ENCODE measurements around the gene RAB3GAP2. TPM values are rescaled to one million over a fixed set of nuclear protein-coding genes. Genes with fewer than 3 reads are reported as not detected.

Gene RAB3GAP2
- total and polyA plus RNA-seq, 10 of the 15 experiments (the other 5 are each of a cell fraction or from before 2014, with no cell fraction given), result 11.9 to 51.1 (median 24.4) TPM

DNA sequence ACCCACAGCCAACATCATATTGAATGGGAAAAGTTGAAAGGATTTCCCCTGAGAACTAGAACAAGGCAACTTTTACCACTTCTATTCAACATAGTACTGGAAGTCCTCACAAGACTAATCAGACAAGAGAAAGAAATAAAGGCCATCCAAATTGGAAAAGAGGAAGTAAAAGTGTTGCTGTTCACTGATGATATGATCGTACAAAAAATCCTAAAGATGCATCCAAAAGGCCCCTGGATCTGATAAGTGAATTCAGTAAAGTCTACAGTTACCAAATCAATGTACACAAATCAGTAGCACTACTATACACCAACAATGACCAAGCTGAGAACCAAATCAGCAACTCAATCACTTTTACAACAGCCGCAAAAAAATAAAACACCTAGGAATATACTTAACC lies 28.3 kb downstream of the RAB3GAP2 start (continued):
- TF ChIP-seq, protein P1, sequence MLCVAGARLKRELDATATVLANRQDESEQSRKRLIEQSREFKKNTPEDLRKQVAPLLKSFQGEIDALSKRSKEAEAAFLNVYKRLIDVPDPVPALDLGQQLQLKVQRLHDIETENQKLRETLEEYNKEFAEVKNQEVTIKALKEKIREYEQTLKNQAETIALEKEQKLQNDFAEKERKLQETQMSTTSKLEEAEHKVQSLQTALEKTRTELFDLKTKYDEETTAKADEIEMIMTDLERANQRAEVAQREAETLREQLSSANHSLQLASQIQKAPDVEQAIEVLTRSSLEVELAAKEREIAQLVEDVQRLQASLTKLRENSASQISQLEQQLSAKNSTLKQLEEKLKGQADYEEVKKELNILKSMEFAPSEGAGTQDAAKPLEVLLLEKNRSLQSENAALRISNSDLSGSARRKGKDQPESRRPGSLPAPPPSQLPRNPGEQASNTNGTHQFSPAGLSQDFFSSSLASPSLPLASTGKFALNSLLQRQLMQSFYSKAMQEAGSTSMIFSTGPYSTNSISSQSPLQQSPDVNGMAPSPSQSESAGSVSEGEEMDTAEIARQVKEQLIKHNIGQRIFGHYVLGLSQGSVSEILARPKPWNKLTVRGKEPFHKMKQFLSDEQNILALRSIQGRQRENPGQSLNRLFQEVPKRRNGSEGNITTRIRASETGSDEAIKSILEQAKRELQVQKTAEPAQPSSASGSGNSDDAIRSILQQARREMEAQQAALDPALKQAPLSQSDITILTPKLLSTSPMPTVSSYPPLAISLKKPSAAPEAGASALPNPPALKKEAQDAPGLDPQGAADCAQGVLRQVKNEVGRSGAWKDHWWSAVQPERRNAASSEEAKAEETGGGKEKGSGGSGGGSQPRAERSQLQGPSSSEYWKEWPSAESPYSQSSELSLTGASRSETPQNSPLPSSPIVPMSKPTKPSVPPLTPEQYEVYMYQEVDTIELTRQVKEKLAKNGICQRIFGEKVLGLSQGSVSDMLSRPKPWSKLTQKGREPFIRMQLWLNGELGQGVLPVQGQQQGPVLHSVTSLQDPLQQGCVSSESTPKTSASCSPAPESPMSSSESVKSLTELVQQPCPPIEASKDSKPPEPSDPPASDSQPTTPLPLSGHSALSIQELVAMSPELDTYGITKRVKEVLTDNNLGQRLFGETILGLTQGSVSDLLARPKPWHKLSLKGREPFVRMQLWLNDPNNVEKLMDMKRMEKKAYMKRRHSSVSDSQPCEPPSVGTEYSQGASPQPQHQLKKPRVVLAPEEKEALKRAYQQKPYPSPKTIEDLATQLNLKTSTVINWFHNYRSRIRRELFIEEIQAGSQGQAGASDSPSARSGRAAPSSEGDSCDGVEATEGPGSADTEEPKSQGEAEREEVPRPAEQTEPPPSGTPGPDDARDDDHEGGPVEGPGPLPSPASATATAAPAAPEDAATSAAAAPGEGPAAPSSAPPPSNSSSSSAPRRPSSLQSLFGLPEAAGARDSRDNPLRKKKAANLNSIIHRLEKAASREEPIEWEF (IDR thresholded peaks at IDR 0.05; ENCODE audit: insufficient replicate concordance, low read depth, low read length), result no peak
- TF ChIP-seq, protein P2, sequence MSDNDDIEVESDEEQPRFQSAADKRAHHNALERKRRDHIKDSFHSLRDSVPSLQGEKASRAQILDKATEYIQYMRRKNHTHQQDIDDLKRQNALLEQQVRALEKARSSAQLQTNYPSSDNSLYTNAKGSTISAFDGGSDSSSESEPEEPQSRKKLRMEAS (IDR thresholded peaks at IDR 0.05; ENCODE audit: low read depth, low read length), result no peak
- TF ChIP-seq SMC3 (IDR thresholded peaks at IDR 0.05; ENCODE audit: borderline replicate concordance, low read length) (no peak), CHD2 (IDR thresholded peaks at IDR 0.05; ENCODE audit: borderline replicate concordance, low read depth, low read length) (no peak), POLR2AphosphoS5 (IDR thresholded peaks at IDR 0.05; ENCODE audit: low read length) (no peak), TCF3 (IDR thresholded peaks at IDR 0.05; ENCODE audit: borderline replicate concordance, insufficient read depth, low read depth, low read length) (no peak)
